Measurements from ENCODE around the gene GCNT1.

- no peak for TF ChIP-seq CTCF (conservative IDR thresholded peaks at IDR 0.05; ENCODE audit: low read length)
- no peak for TF ChIP-seq EZH2phosphoT487 (IDR thresholded peaks at IDR 0.05; ENCODE audit: borderline replicate concordance)
These were observed 51.1 kb downstream of the GCNT1 start for GRCh38 chr9:76510041-76510440.
